Ishikawa (cell line): ENCODE data around the gene CCSER2.

ENCODE experiments used
- EP300 ChIP-seq: IDR thresholded peaks from 2 replicates; pipeline ENCODE4 v1.6.1; 2012; ENCODE audit warnings: borderline replicate concordance
- USF1 ChIP-seq: IDR thresholded peaks from 2 replicates; pipeline ENCODE4 v1.6.1; 2012
- ZBTB7A ChIP-seq: IDR thresholded peaks from 2 replicates; pipeline ENCODE4 v1.6.1; 2012; ENCODE audit warnings: low read depth
- TF ChIP-seq, protein P1 (sequence below): IDR thresholded peaks from 2 replicates; pipeline ENCODE4 v1.6.1; 2012; ENCODE audit warnings: low read depth, mild to moderate bottlenecking

- TF ChIP-seq ZBTB7A = no peak
- TF ChIP-seq, protein P1, sequence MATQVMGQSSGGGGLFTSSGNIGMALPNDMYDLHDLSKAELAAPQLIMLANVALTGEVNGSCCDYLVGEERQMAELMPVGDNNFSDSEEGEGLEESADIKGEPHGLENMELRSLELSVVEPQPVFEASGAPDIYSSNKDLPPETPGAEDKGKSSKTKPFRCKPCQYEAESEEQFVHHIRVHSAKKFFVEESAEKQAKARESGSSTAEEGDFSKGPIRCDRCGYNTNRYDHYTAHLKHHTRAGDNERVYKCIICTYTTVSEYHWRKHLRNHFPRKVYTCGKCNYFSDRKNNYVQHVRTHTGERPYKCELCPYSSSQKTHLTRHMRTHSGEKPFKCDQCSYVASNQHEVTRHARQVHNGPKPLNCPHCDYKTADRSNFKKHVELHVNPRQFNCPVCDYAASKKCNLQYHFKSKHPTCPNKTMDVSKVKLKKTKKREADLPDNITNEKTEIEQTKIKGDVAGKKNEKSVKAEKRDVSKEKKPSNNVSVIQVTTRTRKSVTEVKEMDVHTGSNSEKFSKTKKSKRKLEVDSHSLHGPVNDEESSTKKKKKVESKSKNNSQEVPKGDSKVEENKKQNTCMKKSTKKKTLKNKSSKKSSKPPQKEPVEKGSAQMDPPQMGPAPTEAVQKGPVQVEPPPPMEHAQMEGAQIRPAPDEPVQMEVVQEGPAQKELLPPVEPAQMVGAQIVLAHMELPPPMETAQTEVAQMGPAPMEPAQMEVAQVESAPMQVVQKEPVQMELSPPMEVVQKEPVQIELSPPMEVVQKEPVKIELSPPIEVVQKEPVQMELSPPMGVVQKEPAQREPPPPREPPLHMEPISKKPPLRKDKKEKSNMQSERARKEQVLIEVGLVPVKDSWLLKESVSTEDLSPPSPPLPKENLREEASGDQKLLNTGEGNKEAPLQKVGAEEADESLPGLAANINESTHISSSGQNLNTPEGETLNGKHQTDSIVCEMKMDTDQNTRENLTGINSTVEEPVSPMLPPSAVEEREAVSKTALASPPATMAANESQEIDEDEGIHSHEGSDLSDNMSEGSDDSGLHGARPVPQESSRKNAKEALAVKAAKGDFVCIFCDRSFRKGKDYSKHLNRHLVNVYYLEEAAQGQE = no peak
- no peak for TF ChIP-seq USF1
- TF ChIP-seq EP300 = no peak
These were observed 62.9 kb downstream of the CCSER2 start for GRCh38 chr10:84391326-84391725.
